DND-41 (cell line): ENCODE results near the gene KCNJ6.

Experiments used
- CTCF ChIP-seq: IDR thresholded peaks from 2 replicates; pipeline ENCODE4 v1.5.1; 2012; ENCODE audit warnings: borderline replicate concordance, low read length, moderate library complexity, mild to moderate bottlenecking; ENCODE audit not compliant: poor library complexity, severe bottlenecking; ENCODE audit errors: extremely low read depth
- EZH2 ChIP-seq: IDR thresholded peaks from 3 replicates; pipeline ENCODE4 v1.6.1; 2012; ENCODE audit warnings: borderline replicate concordance, low read depth, mild to moderate bottlenecking, moderate library complexity, low read length, inconsistent platforms; ENCODE audit not compliant: severe bottlenecking

GRCh38 chr21:37874904-37875780 is 41.1 kb downstream of the KCNJ6 start:
- TF ChIP-seq CTCF (no peak), EZH2 (no peak)
